GM12878 (cell line): ENCODE results near the gene IL3RA. TPM values are rescaled to one million over a fixed set of nuclear protein-coding genes. Genes with fewer than 3 reads are reported as not detected.

Experiments used
- ATAC-seq: fragments of 200-7000 bp; cut with Tn5 transposase; 3 replicates; pipeline ENCODE4 v1.9.1; 2020; ENCODE audit warnings: mild to moderate bottlenecking, moderate library complexity
- BruUV-seq: library from RNA; stranded (reverse); fragments of 400-500 nt; replicated peaks from 2 replicates; lab custom pipeline; 2021; lab: Mats Ljungman, UMichigan
- CTCF ChIA-PET: fragments of 300-600 bp; sonication (Branson Sonifier 250); formaldehyde crosslinking; extraction: SDS; loops from one replicate; lab custom pipeline; 2021; ENCODE audit warnings: inconsistent platforms; lab: Yijun Ruan, JAX
- POLR2A ChIA-PET: fragments of 350-600 bp; formaldehyde crosslinking; extraction: SDS; loops from one replicate; lab custom pipeline; 2021; ENCODE audit warnings: inconsistent platforms; lab: Charles Lee
- RAD21 ChIA-PET: fragments of 300-600 bp; sonication (Branson Sonifier 250); formaldehyde crosslinking; loops from one replicate; lab custom pipeline; 2023; ENCODE audit warnings: antibody characterized with exemption; ENCODE audit not compliant: unreplicated experiment; lab: Charles Lee
- SMC1A ChIA-PET: fragments of 300-600 bp; sonication (Branson Sonifier 250); formaldehyde crosslinking; loops from one replicate; lab custom pipeline; 2023; ENCODE audit not compliant: unreplicated experiment, uncharacterized antibody; lab: Charles Lee
- DNase-seq: peaks from one replicate; pipeline ENCODE4 v3.0.0-alpha.2; 2011; ENCODE audit warnings: low read depth, low spot score
- FAIRE-seq: peaks from 3 replicates; lab custom pipeline; 2011; peaks lifted over from hg19 to GRCh38; lab: Jason Lieb, UNC
- H2AFZ ChIP-seq: 2 replicates; pipeline ENCODE4 v1.6.0; 2011; ENCODE audit warnings: low read depth, low read length, control low read depth; ENCODE audit not compliant: control insufficient read depth
- H3K27ac ChIP-seq: 2 replicates; pipeline ENCODE4 v1.5.1; 2011; ENCODE audit warnings: control low read depth; ENCODE audit not compliant: control insufficient read depth, insufficient read depth
- H3K27me3 ChIP-seq, 2 experiments: replicated peaks in 1 of 2; 2 replicates each; pipeline versions ENCODE4 v1.6.0 to v1.6.1; 2011; ENCODE audit warnings: low read length in 1 of 2; ENCODE audit not compliant: control insufficient read depth in 2 of 2, insufficient read depth in 2 of 2
- H3K36me3 ChIP-seq, 2 experiments: 2 replicates each; pipeline ENCODE4 v1.5.1; 2011; ENCODE audit warnings: low read length in 1 of 2; ENCODE audit not compliant: control insufficient read depth in 2 of 2, insufficient read depth in 2 of 2
- H3K4me1 ChIP-seq: 2 replicates; pipeline ENCODE4 v1.6.1; 2011; ENCODE audit warnings: mild to moderate bottlenecking, low read length, moderate library complexity, mixed read lengths; ENCODE audit not compliant: control insufficient read depth, insufficient read depth
- H3K4me2 ChIP-seq: 2 replicates; pipeline ENCODE4 v1.6.0; 2011; ENCODE audit warnings: control low read depth; ENCODE audit not compliant: control insufficient read depth, insufficient read depth
- H3K4me3 ChIP-seq: fragments of 200-600 bp; sonication (generic); 2 replicates; pipeline ENCODE4 v1.5.1; 2016
- H3K79me2 ChIP-seq: 2 replicates; pipeline ENCODE4 v1.6.0; 2011; ENCODE audit warnings: low read length; ENCODE audit not compliant: control insufficient read depth, insufficient read depth
- H3K9ac ChIP-seq: 2 replicates; pipeline ENCODE4 v1.8.0; 2011; ENCODE audit warnings: low read length, control low read depth, mixed read lengths; ENCODE audit not compliant: control insufficient read depth, insufficient read depth
- H3K9me3 ChIP-seq: replicated peaks from 3 replicates; pipeline ENCODE4 v1.5.1; 2011; ENCODE audit warnings: mild to moderate bottlenecking, low read length; ENCODE audit not compliant: control insufficient read depth, insufficient read depth
- H4K20me1 ChIP-seq: 2 replicates; pipeline ENCODE4 v1.6.0; 2011; ENCODE audit not compliant: control insufficient read depth, insufficient read depth
- FOXK2 ChIP-seq: fragments of 450-650 bp; IDR thresholded peaks from 2 replicates; pipeline ENCODE4 v1.6.1; 2017; ENCODE audit warnings: mild to moderate bottlenecking, moderate library complexity
- POLR2AphosphoS2 ChIP-seq: IDR thresholded peaks from 2 replicates; pipeline ENCODE4 v1.6.1; 2011; ENCODE audit warnings: low read depth, mild to moderate bottlenecking, low read length, improper control_type of control experiment, moderate library complexity
- RFX5 ChIP-seq: IDR thresholded peaks from 2 replicates; pipeline ENCODE4 v1.6.1; 2011; ENCODE audit warnings: low read depth, low read length, improper control_type of control experiment
- RUNX3 ChIP-seq: IDR thresholded peaks from 2 replicates; pipeline ENCODE4 v1.6.1; 2012; ENCODE audit warnings: low read length, inconsistent platforms
- SP1 ChIP-seq: IDR thresholded peaks from one replicate; pipeline ENCODE4 v1.6.1; 2011; ENCODE audit warnings: low read depth, low read length
- SUZ12 ChIP-seq: fragments of 200-600 bp; sonication (generic); IDR thresholded peaks from one replicate; pipeline ENCODE4 v1.6.1; 2018; ENCODE audit warnings: antibody characterized with exemption, mild to moderate bottlenecking; ENCODE audit not compliant: unreplicated experiment
- TCF12 ChIP-seq: IDR thresholded peaks from 2 replicates; pipeline ENCODE4 v1.6.1; 2011; ENCODE audit warnings: low read depth, mild to moderate bottlenecking, low read length
- YBX1 ChIP-seq: fragments of 450-650 bp; IDR thresholded peaks from 2 replicates; pipeline ENCODE4 v1.6.1; 2016; ENCODE audit warnings: antibody characterized with exemption
- ZNF384 ChIP-seq: IDR thresholded peaks from 2 replicates; pipeline ENCODE4 v1.6.1; 2012; ENCODE audit warnings: low read depth, mild to moderate bottlenecking, low read length, improper control_type of control experiment, borderline replicate concordance
- WGBS: methylation state at CpG from one replicate; pipeline ENCODE4 v1.1.6; 2016; ENCODE audit warnings: low lambda C conversion rate; ENCODE audit not compliant: insufficient replicate concordance, insufficient coverage; ENCODE audit errors: missing lambda C conversion rate; 5-methylcytosine and 5-hydroxymethylcytosine counted together
- in situ Hi-C: fragments of 300-500 bp; cut with MboI; formaldehyde crosslinking; loops from 9 replicates; pipeline ENCODE4 v1.14.3; 2018; ENCODE audit warnings: mixed read lengths
- intact Hi-C: fragments of 100-400 bp; cut with micrococcal nuclease; formaldehyde crosslinking; loops from one replicate; pipeline ENCODE4 v1.14.2; 2022; ENCODE audit not compliant: unreplicated experiment
- polyA plus RNA-seq, 11 experiments: library from polyadenylated mRNA; depleted of rRNA in 4 of 11; unstranded in 6 of 11; stranded (reverse) in 5 of 11; fragments of >200 nt; fragmentation: Nextera tagmentation in 4 of 11; fragmentation: Illumina TruSeq in 1 of 11; extraction: Ambion mirVana in 4 of 11; extraction: Trizol in 1 of 11; gene quantifications; 1 replicate in 1 of 11; 2 replicates in 10 of 11; pipeline versions ENCODE4 v1.2.1 to v1.2.3, GENCODE V29; 2011 to 2016; ENCODE audit warnings: inconsistent platforms in 2 of 11, missing spikeins in 2 of 11, low read depth in 1 of 11
- total RNA-seq, 4 experiments: library from RNA; depleted of rRNA in 3 of 4; stranded (reverse); fragments of >200 nt in 3 of 4; fragmentation: Illumina TruSeq in 1 of 4; extraction: Trizol in 1 of 4; gene quantifications; 2 replicates each; pipeline versions ENCODE4 v1.2.1 to v1.2.3, GENCODE V29; 2013 to 2021

The IL3RA gene
- total and polyA plus RNA-seq, 10 of the 15 experiments (the other 5 are each of a cell fraction or from before 2014, with no cell fraction given), result 2.1 to 31.1 (median 17.9) TPM

- Histone ChIP-seq H4K20me1 (no peaks in the 10 kb centered on the region), H3K79me2 (no peaks in the 10 kb centered on the region), H3K4me2 (no peak overlapping the region), H3K9me3 (no peaks in the 10 kb centered on the region; the same call in 1 of the 3 replicates), H3K27me3 (no peaks in the 10 kb centered on the region), H3K9ac (no peak overlapping the region), H3K27ac (no peak overlapping the region), H3K36me3 (peaks cover 2 to 3% of the 10 kb centered on the region in 2 experiments; a peak in 3 of 4 replicates), H2AFZ (no peak overlapping the region), H3K4me1 (no peaks in the 10 kb centered on the region), H3K4me3 (no peak overlapping the region)
- ChIA-PET SMC1A (no interaction called here), POLR2A (no interaction called here), RAD21 (no interaction called here), CTCF (no interaction called here)
- in situ Hi-C loops, result no loop called here
- ATAC-seq, result no peak
- no peak for FAIRE-seq
- TF ChIP-seq YBX1, result no peak
- intact Hi-C loops, result no loop called here
- no peak for DNase-seq
- no TSS peak for BruUV-seq
- WGBS, result 100% methylated on average over 2 of the region's 2 CpGs
These were observed 23.6 kb downstream of the IL3RA start for GRCh38 chrX:1360171-1360570.

- SMC1A ChIA-PET, result no interaction called here
- no peak overlapping the region for H3K4me3 ChIP-seq
- intact Hi-C loops, result no loop called here
- TF ChIP-seq SUZ12 (no peak), TCF12 (no peak), ZNF384 (no peak), RUNX3 (no peak), RFX5 (no peak), FOXK2 (no peak), POLR2AphosphoS2 (no peak), SP1 (no peak)
- H3K9me3 ChIP-seq, result no peaks in the 10 kb centered on the region; the same call in 1 of the 3 replicates
- WGBS, result 75% methylated on average over 12 of the region's 12 CpGs
- H3K9ac ChIP-seq, result no peak overlapping the region
- H3K27me3 ChIP-seq, result no peaks in the 10 kb centered on the region
- H3K79me2 ChIP-seq, result no peaks in the 10 kb centered on the region
- RAD21 ChIA-PET, result no interaction called here
- no peaks in the 10 kb centered on the region for H4K20me1 ChIP-seq
- no peaks in the 10 kb centered on the region for H3K4me1 ChIP-seq
- H3K36me3 ChIP-seq, result peaks cover 2 to 3% of the 10 kb centered on the region in 2 experiments; a peak in 3 of 4 replicates
- POLR2A ChIA-PET, result no interaction called here
- no peak for ATAC-seq
- CTCF ChIA-PET, result no interaction called here
- no peak overlapping the region for H3K27ac ChIP-seq
- BruUV-seq, result no TSS peak
- H3K4me2 ChIP-seq, result no peak overlapping the region
- FAIRE-seq, result no peak
- in situ Hi-C loops, result no loop called here
- DNase-seq, result no peak
- H2AFZ ChIP-seq, result no peak overlapping the region
These were observed 24.7 kb downstream of the IL3RA start for GRCh38 chrX:1361275-1361674.
